NT2/D1 (cell line): ENCODE results near the gene THSD7A.
A peak's percentile ranks its signal among the peaks of the same experiment; 100 is the strongest.

Source experiments
- DNase-seq: peaks from one replicate; pipeline ENCODE4 v3.0.0-alpha.2; 2011; ENCODE audit warnings: low read depth, low spot score
- H3K27me3 ChIP-seq: 2 replicates; pipeline ENCODE4 v1.6.0; 2011; ENCODE audit warnings: mild to moderate bottlenecking; ENCODE audit not compliant: insufficient read length, insufficient read depth
- H3K36me3 ChIP-seq: 2 replicates; pipeline ENCODE4 v1.6.1; 2011; ENCODE audit warnings: mild to moderate bottlenecking, low read length, mixed read lengths; ENCODE audit not compliant: insufficient read depth, insufficient read length
- H3K4me1 ChIP-seq: 2 replicates; pipeline ENCODE4 v1.5.1; 2011; ENCODE audit not compliant: insufficient read depth, insufficient read length
- H3K4me3 ChIP-seq: 2 replicates; pipeline ENCODE4 v1.5.1; 2011; ENCODE audit warnings: low read depth; ENCODE audit not compliant: insufficient read length
- H3K9ac ChIP-seq: 2 replicates; pipeline ENCODE4 v1.6.0; 2011; ENCODE audit warnings: low read depth; ENCODE audit not compliant: insufficient read length
- H3K9me3 ChIP-seq: 2 replicates; pipeline ENCODE4 v1.5.1; 2011; ENCODE audit warnings: mild to moderate bottlenecking, low read length; ENCODE audit not compliant: insufficient read depth
- SUZ12 ChIP-seq: IDR thresholded peaks from 2 replicates; pipeline ENCODE4 v1.6.1; 2011; ENCODE audit not compliant: insufficient read length, insufficient read depth; ENCODE audit errors: extremely low read depth
- YY1 ChIP-seq: IDR thresholded peaks from 2 replicates; pipeline ENCODE4 v1.6.1; 2011; ENCODE audit not compliant: insufficient read length, insufficient read depth
- ZNF274 ChIP-seq: IDR thresholded peaks from 2 replicates; pipeline ENCODE4 v1.6.1; 2011; ENCODE audit warnings: mild to moderate bottlenecking, low read depth, low read length

THSD7A gene

GRCh38 chr7:11831156-11831735 is 752 bp downstream of the THSD7A start:
- no peak for DNase-seq
- no peaks in the 10 kb centered on the region for H3K4me1 ChIP-seq
- peaks cover 9% of the 10 kb centered on the region for H3K27me3 ChIP-seq
- H3K4me3 ChIP-seq: peak overlapping the region; percentile 57
- H3K9ac ChIP-seq: peak overlapping the region; percentile 71
- H3K9me3 ChIP-seq: no peaks in the 10 kb centered on the region
- no peak for TF ChIP-seq ZNF274
- no peaks in the 10 kb centered on the region for H3K36me3 ChIP-seq

- Histone ChIP-seq H3K27me3 (peaks cover 9% of the 10 kb centered on the region), H3K9ac (no peak overlapping the region)
These were observed 1.3 kb downstream of the THSD7A start for GRCh38 chr7:11830582-11831155.

GRCh38 chr7:11829954-11830353 is 2.0 kb downstream of the THSD7A start:
- H3K36me3 ChIP-seq: no peaks in the 10 kb centered on the region
- no peak for DNase-seq

More at GRCh38 chr7:11830582-11831155, 1.3 kb downstream of the THSD7A start:
- no peaks in the 10 kb centered on the region for H3K9me3 ChIP-seq
- peak overlapping the region; percentile 57 for H3K4me3 ChIP-seq
- TF ChIP-seq ZNF274 (no peak), YY1 (no peak), SUZ12 (no peak)
- no peaks in the 10 kb centered on the region for H3K36me3 ChIP-seq
- no peak for DNase-seq
- no peaks in the 10 kb centered on the region for H3K4me1 ChIP-seq

GRCh38 chr7:11819947-11820346 is 12.1 kb downstream of the THSD7A start:
- H3K9me3 ChIP-seq: no peaks in the 10 kb centered on the region
- TF ChIP-seq YY1 (no peak), SUZ12 (no peak), ZNF274 (no peak)
- H3K27me3 ChIP-seq: no peaks in the 10 kb centered on the region
- H3K36me3 ChIP-seq: no peaks in the 10 kb centered on the region
- H3K9ac ChIP-seq: no peak overlapping the region
- no peak for DNase-seq
- H3K4me1 ChIP-seq: no peaks in the 10 kb centered on the region
- H3K4me3 ChIP-seq: no peak overlapping the region

More at GRCh38 chr7:11829954-11830353, 2.0 kb downstream of the THSD7A start:
- peaks cover 9% of the 10 kb centered on the region for H3K27me3 ChIP-seq
- no peaks in the 10 kb centered on the region for H3K9me3 ChIP-seq
- H3K9ac ChIP-seq: no peak overlapping the region
- H3K4me3 ChIP-seq: no peak overlapping the region
- no peaks in the 10 kb centered on the region for H3K4me1 ChIP-seq
- TF ChIP-seq YY1: no peak
- TF ChIP-seq ZNF274: no peak
- TF ChIP-seq SUZ12: no peak

- Histone ChIP-seq H3K36me3 (no peaks in the 10 kb centered on the region), H3K9me3 (no peaks in the 10 kb centered on the region), H3K9ac (no peak overlapping the region), H3K4me3 (no peak overlapping the region), H3K27me3 (no peaks in the 10 kb centered on the region), H3K4me1 (no peaks in the 10 kb centered on the region)
- DNase-seq: no peak
- TF ChIP-seq SUZ12: no peak
- TF ChIP-seq ZNF274: no peak
- no peak for TF ChIP-seq YY1
These were observed 12.7 kb downstream of the THSD7A start for GRCh38 chr7:11819271-11819670.

- no peak for DNase-seq
- Histone ChIP-seq H3K36me3 (no peaks in the 10 kb centered on the region), H3K4me1 (no peaks in the 10 kb centered on the region), H3K27me3 (no peaks in the 10 kb centered on the region), H3K4me3 (no peak overlapping the region), H3K9me3 (no peaks in the 10 kb centered on the region), H3K9ac (no peak overlapping the region)
- no peak for TF ChIP-seq ZNF274
- no peak for TF ChIP-seq YY1
- TF ChIP-seq SUZ12: no peak
These were observed 13.7 kb downstream of the THSD7A start for GRCh38 chr7:11818281-11818680.

- no peaks in the 10 kb centered on the region for H3K9me3 ChIP-seq
- no peak overlapping the region for H3K9ac ChIP-seq
- H3K27me3 ChIP-seq: no peaks in the 10 kb centered on the region
- TF ChIP-seq YY1: no peak
- no peak for TF ChIP-seq SUZ12
- TF ChIP-seq ZNF274: no peak
- H3K4me1 ChIP-seq: no peaks in the 10 kb centered on the region
- no peak overlapping the region for H3K4me3 ChIP-seq
- no peaks in the 10 kb centered on the region for H3K36me3 ChIP-seq
- DNase-seq: no peak
These were observed 14.8 kb downstream of the THSD7A start for GRCh38 chr7:11817111-11817740.
